ENCODE measurements around the gene WDR88. TPM values are rescaled to one million over a fixed set of nuclear protein-coding genes. Genes with fewer than 3 reads are reported as not detected.

Gene WDR88
- total RNA-seq, 1 experiment from 2014 or later = 0.28 TPM

DNA sequence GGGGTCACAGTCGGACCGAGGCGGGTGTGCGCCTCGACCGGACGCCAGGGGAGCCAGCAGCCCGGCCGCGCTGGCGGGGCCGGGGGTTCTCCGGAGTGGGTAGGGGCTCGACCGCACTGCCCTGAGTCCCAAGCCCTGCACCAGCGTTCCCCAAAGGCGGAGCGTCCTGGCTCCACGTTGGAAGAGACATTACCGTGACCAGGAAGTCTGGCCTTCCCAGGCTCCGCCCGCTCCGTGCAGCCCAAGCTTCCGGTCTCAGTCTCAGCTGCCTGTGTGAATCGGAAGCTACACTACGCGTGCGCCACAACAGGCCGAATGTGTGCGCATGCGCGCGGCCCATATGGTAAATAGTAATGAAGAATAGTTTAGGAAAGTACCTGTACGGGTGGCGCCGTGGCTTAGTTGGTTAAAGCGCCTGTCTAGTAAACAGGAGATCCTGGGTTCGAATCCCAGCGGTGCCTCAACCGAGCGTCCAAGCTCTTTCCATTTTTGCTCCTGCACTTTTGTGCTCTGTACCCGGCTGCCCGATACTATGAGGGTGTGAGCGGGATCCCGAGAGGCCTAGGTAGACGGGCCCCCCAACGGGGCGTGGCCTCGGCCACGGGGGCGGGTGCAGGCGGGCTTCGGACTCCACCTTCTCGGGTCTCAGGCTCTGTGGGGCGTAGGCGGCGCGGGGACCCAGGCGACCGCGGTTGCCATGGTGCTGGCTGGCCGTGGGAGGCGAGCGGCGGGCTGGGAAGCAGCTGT is 44.9 kb downstream of the WDR88 start (continued):
- TF ChIP-seq ZNF232 (CRISPR knock-in tag; IDR thresholded peaks at IDR 0.05) (peak; percentile 53; the same call in 1 of the 2 replicates), ZBTB21 (CRISPR knock-in tag; IDR thresholded peaks at IDR 0.05; ENCODE audit: borderline replicate concordance) (peak; percentile 50; the same call in 1 of the 2 replicates), ZNF317 (CRISPR knock-in tag; IDR thresholded peaks at IDR 0.05; ENCODE audit: borderline replicate concordance, low read depth) (no peak), ETV6 (CRISPR knock-in tag; IDR thresholded peaks at IDR 0.05) (no peak), RELA (CRISPR knock-in tag; IDR thresholded peaks at IDR 0.05; ENCODE audit: borderline replicate concordance) (no peak), ESRRA (CRISPR knock-in tag; IDR thresholded peaks at IDR 0.05; ENCODE audit: borderline replicate concordance) (no peak), KAT7 (CRISPR knock-in tag; IDR thresholded peaks at IDR 0.05; ENCODE audit: borderline replicate concordance) (no peak), ZNF396 (CRISPR knock-in tag; IDR thresholded peaks at IDR 0.05; ENCODE audit: borderline replicate concordance) (no peak), HMGA2 (CRISPR knock-in tag; IDR thresholded peaks at IDR 0.05) (no peak), GRHL2 (CRISPR knock-in tag; IDR thresholded peaks at IDR 0.05; ENCODE audit: insufficient replicate concordance, severe bottlenecking) (no peak), FOXJ3 (CRISPR knock-in tag; IDR thresholded peaks at IDR 0.05; ENCODE audit: borderline replicate concordance) (no peak), TP53 (CRISPR knock-in tag; IDR thresholded peaks at IDR 0.05) (peak; percentile 70; the same call in 1 of the 2 replicates), TEAD1 (CRISPR knock-in tag; IDR thresholded peaks at IDR 0.05) (peak; percentile 8; the same call in 1 of the 2 replicates), NFE2L1 (CRISPR knock-in tag; IDR thresholded peaks at IDR 0.05) (no peak), NFYB (CRISPR knock-in tag; conservative IDR thresholded peaks at IDR 0.05; ENCODE audit: low read depth) (no peak; the same call in 1 of the 2 replicates), NFATC4 (CRISPR knock-in tag; IDR thresholded peaks at IDR 0.05) (no peak)
- TF ChIP-seq, protein P1, sequence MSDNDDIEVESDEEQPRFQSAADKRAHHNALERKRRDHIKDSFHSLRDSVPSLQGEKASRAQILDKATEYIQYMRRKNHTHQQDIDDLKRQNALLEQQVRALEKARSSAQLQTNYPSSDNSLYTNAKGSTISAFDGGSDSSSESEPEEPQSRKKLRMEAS (CRISPR knock-in tag; IDR thresholded peaks at IDR 0.05) = no peak
- TF ChIP-seq, protein P2, sequence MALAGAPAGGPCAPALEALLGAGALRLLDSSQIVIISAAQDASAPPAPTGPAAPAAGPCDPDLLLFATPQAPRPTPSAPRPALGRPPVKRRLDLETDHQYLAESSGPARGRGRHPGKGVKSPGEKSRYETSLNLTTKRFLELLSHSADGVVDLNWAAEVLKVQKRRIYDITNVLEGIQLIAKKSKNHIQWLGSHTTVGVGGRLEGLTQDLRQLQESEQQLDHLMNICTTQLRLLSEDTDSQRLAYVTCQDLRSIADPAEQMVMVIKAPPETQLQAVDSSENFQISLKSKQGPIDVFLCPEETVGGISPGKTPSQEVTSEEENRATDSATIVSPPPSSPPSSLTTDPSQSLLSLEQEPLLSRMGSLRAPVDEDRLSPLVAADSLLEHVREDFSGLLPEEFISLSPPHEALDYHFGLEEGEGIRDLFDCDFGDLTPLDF (CRISPR knock-in tag; IDR thresholded peaks at IDR 0.05) = no peak
- TF ChIP-seq, protein P3, sequence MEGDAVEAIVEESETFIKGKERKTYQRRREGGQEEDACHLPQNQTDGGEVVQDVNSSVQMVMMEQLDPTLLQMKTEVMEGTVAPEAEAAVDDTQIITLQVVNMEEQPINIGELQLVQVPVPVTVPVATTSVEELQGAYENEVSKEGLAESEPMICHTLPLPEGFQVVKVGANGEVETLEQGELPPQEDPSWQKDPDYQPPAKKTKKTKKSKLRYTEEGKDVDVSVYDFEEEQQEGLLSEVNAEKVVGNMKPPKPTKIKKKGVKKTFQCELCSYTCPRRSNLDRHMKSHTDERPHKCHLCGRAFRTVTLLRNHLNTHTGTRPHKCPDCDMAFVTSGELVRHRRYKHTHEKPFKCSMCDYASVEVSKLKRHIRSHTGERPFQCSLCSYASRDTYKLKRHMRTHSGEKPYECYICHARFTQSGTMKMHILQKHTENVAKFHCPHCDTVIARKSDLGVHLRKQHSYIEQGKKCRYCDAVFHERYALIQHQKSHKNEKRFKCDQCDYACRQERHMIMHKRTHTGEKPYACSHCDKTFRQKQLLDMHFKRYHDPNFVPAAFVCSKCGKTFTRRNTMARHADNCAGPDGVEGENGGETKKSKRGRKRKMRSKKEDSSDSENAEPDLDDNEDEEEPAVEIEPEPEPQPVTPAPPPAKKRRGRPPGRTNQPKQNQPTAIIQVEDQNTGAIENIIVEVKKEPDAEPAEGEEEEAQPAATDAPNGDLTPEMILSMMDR (IDR thresholded peaks at IDR 0.05) = no peak
- TF ChIP-seq, protein P4, sequence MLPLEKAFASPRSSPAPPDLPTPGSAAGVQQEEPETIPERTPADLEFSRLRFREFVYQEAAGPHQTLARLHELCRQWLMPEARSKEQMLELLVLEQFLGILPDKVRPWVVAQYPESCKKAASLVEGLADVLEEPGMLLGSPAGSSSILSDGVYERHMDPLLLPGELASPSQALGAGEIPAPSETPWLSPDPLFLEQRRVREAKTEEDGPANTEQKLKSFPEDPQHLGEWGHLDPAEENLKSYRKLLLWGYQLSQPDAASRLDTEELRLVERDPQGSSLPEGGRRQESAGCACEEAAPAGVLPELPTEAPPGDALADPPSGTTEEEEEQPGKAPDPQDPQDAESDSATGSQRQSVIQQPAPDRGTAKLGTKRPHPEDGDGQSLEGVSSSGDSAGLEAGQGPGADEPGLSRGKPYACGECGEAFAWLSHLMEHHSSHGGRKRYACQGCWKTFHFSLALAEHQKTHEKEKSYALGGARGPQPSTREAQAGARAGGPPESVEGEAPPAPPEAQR (CRISPR knock-in tag; IDR thresholded peaks at IDR 0.05) = no peak
- TF ChIP-seq, protein P5, sequence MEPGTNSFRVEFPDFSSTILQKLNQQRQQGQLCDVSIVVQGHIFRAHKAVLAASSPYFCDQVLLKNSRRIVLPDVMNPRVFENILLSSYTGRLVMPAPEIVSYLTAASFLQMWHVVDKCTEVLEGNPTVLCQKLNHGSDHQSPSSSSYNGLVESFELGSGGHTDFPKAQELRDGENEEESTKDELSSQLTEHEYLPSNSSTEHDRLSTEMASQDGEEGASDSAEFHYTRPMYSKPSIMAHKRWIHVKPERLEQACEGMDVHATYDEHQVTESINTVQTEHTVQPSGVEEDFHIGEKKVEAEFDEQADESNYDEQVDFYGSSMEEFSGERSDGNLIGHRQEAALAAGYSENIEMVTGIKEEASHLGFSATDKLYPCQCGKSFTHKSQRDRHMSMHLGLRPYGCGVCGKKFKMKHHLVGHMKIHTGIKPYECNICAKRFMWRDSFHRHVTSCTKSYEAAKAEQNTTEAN (CRISPR knock-in tag; IDR thresholded peaks at IDR 0.05) = no peak
- TF ChIP-seq, protein P6, sequence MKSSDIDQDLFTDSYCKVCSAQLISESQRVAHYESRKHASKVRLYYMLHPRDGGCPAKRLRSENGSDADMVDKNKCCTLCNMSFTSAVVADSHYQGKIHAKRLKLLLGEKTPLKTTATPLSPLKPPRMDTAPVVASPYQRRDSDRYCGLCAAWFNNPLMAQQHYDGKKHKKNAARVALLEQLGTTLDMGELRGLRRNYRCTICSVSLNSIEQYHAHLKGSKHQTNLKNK (CRISPR knock-in tag; IDR thresholded peaks at IDR 0.05) = no peak
- TF ChIP-seq, protein P7, sequence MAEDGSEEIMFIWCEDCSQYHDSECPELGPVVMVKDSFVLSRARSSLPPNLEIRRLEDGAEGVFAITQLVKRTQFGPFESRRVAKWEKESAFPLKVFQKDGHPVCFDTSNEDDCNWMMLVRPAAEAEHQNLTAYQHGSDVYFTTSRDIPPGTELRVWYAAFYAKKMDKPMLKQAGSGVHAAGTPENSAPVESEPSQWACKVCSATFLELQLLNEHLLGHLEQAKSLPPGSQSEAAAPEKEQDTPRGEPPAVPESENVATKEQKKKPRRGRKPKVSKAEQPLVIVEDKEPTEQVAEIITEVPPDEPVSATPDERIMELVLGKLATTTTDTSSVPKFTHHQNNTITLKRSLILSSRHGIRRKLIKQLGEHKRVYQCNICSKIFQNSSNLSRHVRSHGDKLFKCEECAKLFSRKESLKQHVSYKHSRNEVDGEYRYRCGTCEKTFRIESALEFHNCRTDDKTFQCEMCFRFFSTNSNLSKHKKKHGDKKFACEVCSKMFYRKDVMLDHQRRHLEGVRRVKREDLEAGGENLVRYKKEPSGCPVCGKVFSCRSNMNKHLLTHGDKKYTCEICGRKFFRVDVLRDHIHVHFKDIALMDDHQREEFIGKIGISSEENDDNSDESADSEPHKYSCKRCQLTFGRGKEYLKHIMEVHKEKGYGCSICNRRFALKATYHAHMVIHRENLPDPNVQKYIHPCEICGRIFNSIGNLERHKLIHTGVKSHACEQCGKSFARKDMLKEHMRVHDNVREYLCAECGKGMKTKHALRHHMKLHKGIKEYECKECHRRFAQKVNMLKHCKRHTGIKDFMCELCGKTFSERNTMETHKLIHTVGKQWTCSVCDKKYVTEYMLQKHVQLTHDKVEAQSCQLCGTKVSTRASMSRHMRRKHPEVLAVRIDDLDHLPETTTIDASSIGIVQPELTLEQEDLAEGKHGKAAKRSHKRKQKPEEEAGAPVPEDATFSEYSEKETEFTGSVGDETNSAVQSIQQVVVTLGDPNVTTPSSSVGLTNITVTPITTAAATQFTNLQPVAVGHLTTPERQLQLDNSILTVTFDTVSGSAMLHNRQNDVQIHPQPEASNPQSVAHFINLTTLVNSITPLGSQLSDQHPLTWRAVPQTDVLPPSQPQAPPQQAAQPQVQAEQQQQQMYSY (CRISPR knock-in tag; IDR thresholded peaks at IDR 0.05) = no peak
- TF ChIP-seq, protein P8, sequence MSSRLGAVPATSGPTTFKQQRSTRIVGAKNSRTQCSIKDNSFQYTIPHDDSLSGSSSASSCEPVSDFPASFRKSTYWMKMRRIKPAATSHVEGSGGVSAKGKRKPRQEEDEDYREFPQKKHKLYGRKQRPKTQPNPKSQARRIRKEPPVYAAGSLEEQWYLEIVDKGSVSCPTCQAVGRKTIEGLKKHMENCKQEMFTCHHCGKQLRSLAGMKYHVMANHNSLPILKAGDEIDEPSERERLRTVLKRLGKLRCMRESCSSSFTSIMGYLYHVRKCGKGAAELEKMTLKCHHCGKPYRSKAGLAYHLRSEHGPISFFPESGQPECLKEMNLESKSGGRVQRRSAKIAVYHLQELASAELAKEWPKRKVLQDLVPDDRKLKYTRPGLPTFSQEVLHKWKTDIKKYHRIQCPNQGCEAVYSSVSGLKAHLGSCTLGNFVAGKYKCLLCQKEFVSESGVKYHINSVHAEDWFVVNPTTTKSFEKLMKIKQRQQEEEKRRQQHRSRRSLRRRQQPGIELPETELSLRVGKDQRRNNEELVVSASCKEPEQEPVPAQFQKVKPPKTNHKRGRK (CRISPR knock-in tag; IDR thresholded peaks at IDR 0.05; ENCODE audit: borderline replicate concordance) = no peak
- TF ChIP-seq, protein P9, sequence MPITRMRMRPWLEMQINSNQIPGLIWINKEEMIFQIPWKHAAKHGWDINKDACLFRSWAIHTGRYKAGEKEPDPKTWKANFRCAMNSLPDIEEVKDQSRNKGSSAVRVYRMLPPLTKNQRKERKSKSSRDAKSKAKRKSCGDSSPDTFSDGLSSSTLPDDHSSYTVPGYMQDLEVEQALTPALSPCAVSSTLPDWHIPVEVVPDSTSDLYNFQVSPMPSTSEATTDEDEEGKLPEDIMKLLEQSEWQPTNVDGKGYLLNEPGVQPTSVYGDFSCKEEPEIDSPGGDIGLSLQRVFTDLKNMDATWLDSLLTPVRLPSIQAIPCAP (CRISPR knock-in tag; IDR thresholded peaks at IDR 0.05) = 0 out of 2 replicates have a peak, but pooled peaks have one; percentile 29

Data from WTC11 (cell line).